Right ventricle myocardium inferior (tissue), 1 donor: ENCODE data around the gene MAP7D2. TPM values are rescaled to one million over a fixed set of nuclear protein-coding genes. Genes with fewer than 3 reads are reported as not detected.

Experiments used
- ATAC-seq: fragments of 200-7000 bp; cut with Tn5 transposase; one replicate; pipeline ENCODE4 v1.9.1; 2020; ENCODE audit warnings: mild to moderate bottlenecking, moderate library complexity
- DNase-seq: peaks from one replicate; pipeline ENCODE4 v3.0.0; 2021; ENCODE audit errors: missing footprints
- intact Hi-C: fragments of 100-400 bp; cut with DNase I; formaldehyde crosslinking; loops from one replicate; pipeline ENCODE4 v1.11.0; 2022
- total RNA-seq: library from RNA; stranded (reverse); fragmentation: NEBNext Ultra II Directional; extraction: Animal tissue kit (Norgen Biotek cat#: 25700); gene quantifications from one replicate; pipeline ENCODE4 v1.2.1, GENCODE V29; 2021
- donor health status: DM: no; HTN: yes; CAD: no; lungs with severe emphysema.

Gene MAP7D2
- total RNA-seq, 1 donor from 2014 or later: 0.78 TPM

- ATAC-seq: no peak
- intact Hi-C loops: loop anchor here (5.0 kb wide), 1 partner anchor 152 kb away; no protein-coding TSS in a partner anchor
Measured at GRCh38 chrX:20059467-20060128, 57.1 kb downstream of the MAP7D2 start.

GRCh38 chrX:20057479-20057878 lies 59.2 kb downstream of the MAP7D2 start:
- ATAC-seq: no peak
- intact Hi-C loops: no loop called here

More at GRCh38 chrX:20059467-20060128, 57.1 kb downstream of the MAP7D2 start:
- DNase-seq: no peak

GRCh38 chrX:20056704-20057103 lies 60.0 kb downstream of the MAP7D2 start:
- intact Hi-C loops: no loop called here
- DNase-seq (no peak), ATAC-seq (no peak)

More at GRCh38 chrX:20057479-20057878, 59.2 kb downstream of the MAP7D2 start:
- DNase-seq: no peak

- intact Hi-C loops: no loop called here
- DNase-seq: no peak
- ATAC-seq: no peak
Measured at GRCh38 chrX:20053537-20053936, 63.2 kb downstream of the MAP7D2 start.

GRCh38 chrX:20046864-20047263 lies 69.8 kb downstream of the MAP7D2 start:
- ATAC-seq (no peak), DNase-seq (no peak)
- intact Hi-C loops: no loop called here

GRCh38 chrX:20046223-20046622 lies 70.5 kb downstream of the MAP7D2 start:
- no peak for ATAC-seq
- DNase-seq: no peak
- intact Hi-C loops: no loop called here

GRCh38 chrX:20042221-20042620 lies 74.5 kb downstream of the MAP7D2 start:
- ATAC-seq (no peak), DNase-seq (no peak)
- intact Hi-C loops: no loop called here

- intact Hi-C loops: no loop called here
- ATAC-seq (no peak), DNase-seq (no peak)
Measured at GRCh38 chrX:20038966-20039365, 77.7 kb downstream of the MAP7D2 start.

- intact Hi-C loops: no loop called here
- DNase-seq: no peak
- no peak for ATAC-seq
Measured at GRCh38 chrX:20037186-20037585, 79.5 kb downstream of the MAP7D2 start.

- no peak for DNase-seq
- intact Hi-C loops: no loop called here
- ATAC-seq: no peak
Measured at GRCh38 chrX:20032201-20032600, 84.5 kb downstream of the MAP7D2 start.

GRCh38 chrX:20029728-20030127 lies 87.0 kb downstream of the MAP7D2 start:
- no peak for DNase-seq
- no peak for ATAC-seq
- intact Hi-C loops: no loop called here

- intact Hi-C loops: no loop called here
- no peak for DNase-seq
Measured at GRCh38 chrX:20028588-20028987, 88.1 kb downstream of the MAP7D2 start.

GRCh38 chrX:20026278-20026677 lies 90.4 kb downstream of the MAP7D2 start:
- intact Hi-C loops: no loop called here
- DNase-seq (no peak), ATAC-seq (no peak)

More at GRCh38 chrX:20028588-20028987, 88.1 kb downstream of the MAP7D2 start:
- no peak for ATAC-seq

- intact Hi-C loops: no loop called here
- ATAC-seq: peak; percentile 62
- DNase-seq: no peak
Measured at GRCh38 chrX:20019672-20020365, 96.9 kb downstream of the MAP7D2 start.

GRCh38 chrX:20016616-20016945 lies 100.1 kb downstream of the MAP7D2 start:
- ATAC-seq (no peak), DNase-seq (no peak)
- intact Hi-C loops: no loop called here

GRCh38 chrX:20015945-20016615 lies 100.6 kb downstream of the MAP7D2 start:
- intact Hi-C loops: no loop called here
- ATAC-seq (no peak), DNase-seq (no peak)

GRCh38 chrX:20015422-20015821 lies 101.3 kb downstream of the MAP7D2 start:
- intact Hi-C loops: no loop called here
- no peak for DNase-seq
- no peak for ATAC-seq

- DNase-seq (no peak), ATAC-seq (peak; percentile 48)
- intact Hi-C loops: no loop called here
Measured at GRCh38 chrX:20011608-20012007, 105.1 kb downstream of the MAP7D2 start.

- DNase-seq (no peak), ATAC-seq (no peak)
- intact Hi-C loops: no loop called here
Measured at GRCh38 chrX:20007962-20008622, 108.6 kb downstream of the MAP7D2 start.
